ENCODE results near the gene UNK. TPM values are rescaled to one million over a fixed set of nuclear protein-coding genes. Genes with fewer than 3 reads are reported as not detected.
A peak's percentile ranks its signal among the peaks of the same experiment; 100 is the strongest.

Gene UNK
- total and polyA plus RNA-seq, 2 of the 13 experiments (the other 11 are each of a cell fraction or from before 2014, with no cell fraction given), result 31.6 to 33.0 TPM

DNA sequence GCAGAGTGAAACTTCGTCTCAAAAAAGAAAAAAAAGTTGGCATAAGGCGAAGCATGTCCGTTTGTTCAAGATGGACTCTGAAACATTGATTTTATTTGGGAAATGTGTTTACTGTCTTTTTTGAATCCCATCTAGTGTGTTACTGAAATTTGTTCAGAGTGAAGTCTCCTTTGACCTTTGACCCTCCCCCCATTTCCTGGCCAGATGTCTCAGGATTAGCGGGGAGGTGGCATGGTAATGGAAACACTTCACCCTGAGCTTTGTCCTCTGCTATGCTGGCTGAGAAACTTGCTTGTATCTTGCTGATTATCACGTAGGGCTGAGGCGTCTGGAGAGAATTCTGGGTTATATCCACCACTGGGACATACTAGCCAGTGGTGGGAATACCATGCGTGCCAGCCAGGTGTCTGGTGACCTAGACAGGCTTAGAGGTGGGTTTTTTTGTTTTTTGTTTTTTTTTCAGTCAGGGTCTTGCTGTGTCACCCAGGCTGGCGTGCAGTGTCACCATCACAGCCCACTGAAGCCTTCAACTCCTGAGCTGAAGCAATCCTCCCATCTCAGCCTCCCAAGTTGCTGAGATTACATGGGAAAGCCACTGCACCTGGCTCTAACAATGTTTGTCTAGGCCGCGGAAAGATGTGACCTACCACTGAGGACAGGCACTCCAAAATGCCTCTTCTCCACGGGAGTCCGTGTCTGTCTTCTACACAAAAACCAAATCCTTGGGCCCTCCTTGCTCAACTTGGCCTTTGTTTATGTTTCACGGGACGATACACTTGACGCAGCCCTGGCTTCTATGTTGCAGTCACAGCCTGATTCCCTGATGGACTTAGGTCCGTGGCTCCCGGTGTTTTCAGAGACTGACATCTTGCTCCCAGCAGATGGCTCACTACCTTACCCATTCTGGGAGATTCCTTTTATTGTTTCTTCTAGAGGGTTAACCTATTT, 13.0 kb upstream of the UNK start (continued):
- TF ChIP-seq, protein P1, sequence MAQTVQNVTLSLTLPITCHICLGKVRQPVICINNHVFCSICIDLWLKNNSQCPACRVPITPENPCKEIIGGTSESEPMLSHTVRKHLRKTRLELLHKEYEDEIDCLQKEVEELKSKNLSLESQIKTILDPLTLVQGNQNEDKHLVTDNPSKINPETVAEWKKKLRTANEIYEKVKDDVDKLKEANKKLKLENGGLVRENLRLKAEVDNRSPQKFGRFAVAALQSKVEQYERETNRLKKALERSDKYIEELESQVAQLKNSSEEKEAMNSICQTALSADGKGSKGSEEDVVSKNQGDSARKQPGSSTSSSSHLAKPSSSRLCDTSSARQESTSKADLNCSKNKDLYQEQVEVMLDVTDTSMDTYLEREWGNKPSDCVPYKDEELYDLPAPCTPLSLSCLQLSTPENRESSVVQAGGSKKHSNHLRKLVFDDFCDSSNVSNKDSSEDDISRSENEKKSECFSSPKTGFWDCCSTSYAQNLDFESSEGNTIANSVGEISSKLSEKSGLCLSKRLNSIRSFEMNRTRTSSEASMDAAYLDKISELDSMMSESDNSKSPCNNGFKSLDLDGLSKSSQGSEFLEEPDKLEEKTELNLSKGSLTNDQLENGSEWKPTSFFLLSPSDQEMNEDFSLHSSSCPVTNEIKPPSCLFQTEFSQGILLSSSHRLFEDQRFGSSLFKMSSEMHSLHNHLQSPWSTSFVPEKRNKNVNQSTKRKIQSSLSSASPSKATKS (CRISPR knock-in tag; IDR thresholded peaks at IDR 0.05), result peak; percentile 51; the same call in 1 of the 2 replicates
- TF ChIP-seq ETV5 (CRISPR knock-in tag; IDR thresholded peaks at IDR 0.05; ENCODE audit: borderline replicate concordance) (peak; percentile 16; the same call in 1 of the 2 replicates), HMGXB4 (CRISPR knock-in tag; IDR thresholded peaks at IDR 0.05; ENCODE audit: borderline replicate concordance in 1 of 2, low read depth in 1 of 2) (peak; percentile 28 to 72; a peak in 3 of 4 replicates), ZKSCAN5 (CRISPR knock-in tag; IDR thresholded peaks at IDR 0.05) (no peak), ZSCAN22 (CRISPR knock-in tag; IDR thresholded peaks at IDR 0.05) (no peak), NR2F6 (IDR thresholded peaks at IDR 0.05) (peak; percentile 91), NR2F6 (CRISPR knock-in tag; IDR thresholded peaks at IDR 0.05) (peak; percentile 55), TCF7L2 (IDR thresholded peaks at IDR 0.05; ENCODE audit: low read depth, low read length) (no peak), ZNF557 (CRISPR knock-in tag; IDR thresholded peaks at IDR 0.05) (0 out of 2 replicates have a peak, but pooled peaks have one; percentile 55), PHF5A (CRISPR knock-in tag; IDR thresholded peaks at IDR 0.05; ENCODE audit: low read depth, unreplicated experiment) (no peak)
- TF ChIP-seq, protein P2, sequence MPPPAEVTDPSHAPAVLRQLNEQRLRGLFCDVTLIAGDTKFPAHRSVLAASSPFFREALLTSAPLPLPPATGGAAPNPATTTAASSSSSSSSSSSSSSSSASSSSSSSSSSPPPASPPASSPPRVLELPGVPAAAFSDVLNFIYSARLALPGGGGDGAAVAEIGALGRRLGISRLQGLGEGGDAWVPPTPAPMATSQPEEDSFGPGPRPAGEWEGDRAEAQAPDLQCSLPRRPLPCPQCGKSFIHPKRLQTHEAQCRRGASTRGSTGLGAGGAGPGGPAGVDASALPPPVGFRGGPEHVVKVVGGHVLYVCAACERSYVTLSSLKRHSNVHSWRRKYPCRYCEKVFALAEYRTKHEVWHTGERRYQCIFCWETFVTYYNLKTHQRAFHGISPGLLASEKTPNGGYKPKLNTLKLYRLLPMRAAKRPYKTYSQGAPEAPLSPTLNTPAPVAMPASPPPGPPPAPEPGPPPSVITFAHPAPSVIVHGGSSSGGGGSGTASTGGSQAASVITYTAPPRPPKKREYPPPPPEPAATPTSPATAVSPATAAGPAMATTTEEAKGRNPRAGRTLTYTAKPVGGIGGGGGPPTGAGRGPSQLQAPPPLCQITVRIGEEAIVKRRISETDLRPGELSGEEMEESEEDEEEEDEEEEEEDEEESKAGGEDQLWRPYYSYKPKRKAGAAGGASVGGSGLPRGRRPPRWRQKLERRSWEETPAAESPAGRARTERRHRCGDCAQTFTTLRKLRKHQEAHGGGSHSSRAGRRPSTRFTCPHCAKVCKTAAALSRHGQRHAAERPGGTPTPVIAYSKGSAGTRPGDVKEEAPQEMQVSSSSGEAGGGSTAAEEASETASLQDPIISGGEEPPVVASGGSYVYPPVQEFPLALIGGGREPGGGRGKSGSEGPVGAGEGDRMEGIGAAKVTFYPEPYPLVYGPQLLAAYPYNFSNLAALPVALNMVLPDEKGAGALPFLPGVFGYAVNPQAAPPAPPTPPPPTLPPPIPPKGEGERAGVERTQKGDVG (CRISPR knock-in tag; IDR thresholded peaks at IDR 0.05; ENCODE audit: borderline replicate concordance), result 0 out of 2 replicates have a peak, but pooled peaks have one; percentile 15
- TF ChIP-seq, protein P3, sequence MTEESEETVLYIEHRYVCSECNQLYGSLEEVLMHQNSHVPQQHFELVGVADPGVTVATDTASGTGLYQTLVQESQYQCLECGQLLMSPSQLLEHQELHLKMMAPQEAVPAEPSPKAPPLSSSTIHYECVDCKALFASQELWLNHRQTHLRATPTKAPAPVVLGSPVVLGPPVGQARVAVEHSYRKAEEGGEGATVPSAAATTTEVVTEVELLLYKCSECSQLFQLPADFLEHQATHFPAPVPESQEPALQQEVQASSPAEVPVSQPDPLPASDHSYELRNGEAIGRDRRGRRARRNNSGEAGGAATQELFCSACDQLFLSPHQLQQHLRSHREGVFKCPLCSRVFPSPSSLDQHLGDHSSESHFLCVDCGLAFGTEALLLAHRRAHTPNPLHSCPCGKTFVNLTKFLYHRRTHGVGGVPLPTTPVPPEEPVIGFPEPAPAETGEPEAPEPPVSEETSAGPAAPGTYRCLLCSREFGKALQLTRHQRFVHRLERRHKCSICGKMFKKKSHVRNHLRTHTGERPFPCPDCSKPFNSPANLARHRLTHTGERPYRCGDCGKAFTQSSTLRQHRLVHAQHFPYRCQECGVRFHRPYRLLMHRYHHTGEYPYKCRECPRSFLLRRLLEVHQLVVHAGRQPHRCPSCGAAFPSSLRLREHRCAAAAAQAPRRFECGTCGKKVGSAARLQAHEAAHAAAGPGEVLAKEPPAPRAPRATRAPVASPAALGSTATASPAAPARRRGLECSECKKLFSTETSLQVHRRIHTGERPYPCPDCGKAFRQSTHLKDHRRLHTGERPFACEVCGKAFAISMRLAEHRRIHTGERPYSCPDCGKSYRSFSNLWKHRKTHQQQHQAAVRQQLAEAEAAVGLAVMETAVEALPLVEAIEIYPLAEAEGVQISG (CRISPR knock-in tag; IDR thresholded peaks at IDR 0.05), result 0 out of 2 replicates have a peak, but pooled peaks have one; percentile 31
- TF ChIP-seq, protein P4, sequence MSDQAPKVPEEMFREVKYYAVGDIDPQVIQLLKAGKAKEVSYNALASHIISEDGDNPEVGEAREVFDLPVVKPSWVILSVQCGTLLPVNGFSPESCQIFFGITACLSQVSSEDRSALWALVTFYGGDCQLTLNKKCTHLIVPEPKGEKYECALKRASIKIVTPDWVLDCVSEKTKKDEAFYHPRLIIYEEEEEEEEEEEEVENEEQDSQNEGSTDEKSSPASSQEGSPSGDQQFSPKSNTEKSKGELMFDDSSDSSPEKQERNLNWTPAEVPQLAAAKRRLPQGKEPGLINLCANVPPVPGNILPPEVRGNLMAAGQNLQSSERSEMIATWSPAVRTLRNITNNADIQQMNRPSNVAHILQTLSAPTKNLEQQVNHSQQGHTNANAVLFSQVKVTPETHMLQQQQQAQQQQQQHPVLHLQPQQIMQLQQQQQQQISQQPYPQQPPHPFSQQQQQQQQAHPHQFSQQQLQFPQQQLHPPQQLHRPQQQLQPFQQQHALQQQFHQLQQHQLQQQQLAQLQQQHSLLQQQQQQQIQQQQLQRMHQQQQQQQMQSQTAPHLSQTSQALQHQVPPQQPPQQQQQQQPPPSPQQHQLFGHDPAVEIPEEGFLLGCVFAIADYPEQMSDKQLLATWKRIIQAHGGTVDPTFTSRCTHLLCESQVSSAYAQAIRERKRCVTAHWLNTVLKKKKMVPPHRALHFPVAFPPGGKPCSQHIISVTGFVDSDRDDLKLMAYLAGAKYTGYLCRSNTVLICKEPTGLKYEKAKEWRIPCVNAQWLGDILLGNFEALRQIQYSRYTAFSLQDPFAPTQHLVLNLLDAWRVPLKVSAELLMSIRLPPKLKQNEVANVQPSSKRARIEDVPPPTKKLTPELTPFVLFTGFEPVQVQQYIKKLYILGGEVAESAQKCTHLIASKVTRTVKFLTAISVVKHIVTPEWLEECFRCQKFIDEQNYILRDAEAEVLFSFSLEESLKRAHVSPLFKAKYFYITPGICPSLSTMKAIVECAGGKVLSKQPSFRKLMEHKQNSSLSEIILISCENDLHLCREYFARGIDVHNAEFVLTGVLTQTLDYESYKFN (CRISPR knock-in tag; conservative IDR thresholded peaks at IDR 0.05), result peak; percentile 70

All from HepG2 (cell line).